ENCODE data around the gene PTPN3.

Gene PTPN3

DNA sequence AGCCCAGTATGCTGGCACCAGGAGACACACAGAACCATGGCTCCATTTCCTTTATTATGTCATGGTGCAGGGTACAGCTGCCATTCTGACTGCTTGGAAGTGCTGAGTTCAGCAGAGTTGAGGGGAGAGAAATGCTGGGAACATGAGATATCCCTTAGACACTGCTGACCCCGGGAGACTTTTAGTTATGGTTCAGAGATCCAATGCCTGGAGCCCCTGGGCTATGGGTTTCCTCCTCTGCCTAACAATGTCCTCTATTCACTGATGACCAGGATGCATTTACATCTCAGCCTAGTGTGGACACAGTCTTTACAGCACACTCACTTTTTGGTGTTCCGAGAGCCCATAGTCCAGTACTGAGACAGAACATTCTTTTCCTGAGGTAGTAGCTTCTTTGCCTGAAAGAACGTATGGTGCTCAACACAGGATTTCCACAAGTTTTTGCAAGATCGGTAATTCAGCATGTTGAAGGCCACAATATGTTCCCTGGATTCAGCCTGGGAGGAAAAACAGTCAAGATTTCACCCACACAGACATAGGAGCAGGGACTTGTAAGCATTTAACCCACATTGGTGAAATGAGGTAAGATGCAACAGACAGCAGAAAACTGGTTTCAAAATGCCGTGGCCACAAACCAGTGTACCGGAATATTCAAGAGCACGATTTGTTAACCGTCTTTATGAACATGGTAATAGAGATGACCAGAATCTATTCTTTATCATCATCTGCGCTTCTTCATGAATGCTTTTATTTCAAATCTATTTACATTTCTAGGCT, 71.3 kb downstream of the PTPN3 start:
- no peak for DNase-seq (ENCODE audit: low read depth in 2 of 2)

DNA sequence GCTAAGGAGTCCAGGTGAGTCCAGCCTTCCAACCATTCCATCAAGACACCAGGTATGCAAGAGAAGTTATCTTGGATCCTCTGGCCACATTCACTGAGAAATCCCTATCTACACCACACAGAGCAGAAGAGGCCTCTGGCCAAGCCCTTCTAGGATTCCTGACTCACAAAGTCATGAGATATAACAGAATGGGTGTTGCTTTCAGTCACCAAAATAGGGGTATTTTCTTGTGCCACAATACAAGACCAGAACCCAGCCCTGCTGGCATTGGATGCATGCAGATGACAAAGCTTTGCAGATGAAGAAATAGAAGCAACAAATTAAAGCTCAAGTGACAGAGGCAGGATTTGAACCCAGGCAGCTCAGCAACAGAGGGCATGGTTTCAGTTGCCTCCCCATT, 73.5 kb downstream of the PTPN3 start:
- DNase-seq (ENCODE audit: low read depth in 2 of 2), result no peak

DNA sequence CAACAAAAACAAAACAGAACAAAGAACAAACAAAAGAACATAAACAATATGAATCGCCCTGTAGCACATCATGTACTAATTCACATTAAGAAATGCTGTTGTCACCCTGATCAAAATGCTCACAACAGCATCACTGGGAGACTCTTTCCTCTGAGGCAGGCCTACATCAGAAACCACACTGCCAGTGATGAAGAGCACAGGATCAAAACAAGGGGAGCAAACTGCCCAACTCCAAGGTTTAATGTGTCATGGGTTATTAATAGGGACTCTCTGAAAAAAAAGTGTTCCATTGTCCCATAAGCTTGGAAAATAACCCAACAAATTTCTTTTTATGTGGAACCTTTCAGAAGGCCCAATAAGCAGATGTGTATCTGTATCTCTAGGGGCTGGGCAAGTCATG, 74.2 kb downstream of the PTPN3 start:
- no peak for DNase-seq (ENCODE audit: low read depth in 2 of 2)

DNA sequence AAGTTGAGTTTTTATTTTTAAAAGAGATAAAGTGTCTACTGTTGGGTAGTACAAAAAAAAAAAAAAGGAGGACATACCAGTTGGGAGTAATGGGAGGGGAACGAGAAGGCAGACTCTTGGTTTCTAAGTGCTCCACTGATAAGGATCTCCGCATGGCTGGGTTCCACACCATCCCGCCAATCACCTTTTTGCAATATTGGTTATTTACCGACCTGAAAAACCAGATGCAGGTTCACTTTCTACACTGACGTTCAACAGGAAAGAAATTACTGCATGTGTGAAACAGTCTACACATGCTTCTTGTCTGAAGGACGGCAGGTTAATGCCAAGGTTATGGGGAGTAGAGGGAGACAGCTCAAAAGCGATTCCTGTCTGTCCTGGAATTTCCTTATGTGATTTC, 75.5 kb downstream of the PTPN3 start:
- no peak for DNase-seq (ENCODE audit: low read depth in 2 of 2)

DNA sequence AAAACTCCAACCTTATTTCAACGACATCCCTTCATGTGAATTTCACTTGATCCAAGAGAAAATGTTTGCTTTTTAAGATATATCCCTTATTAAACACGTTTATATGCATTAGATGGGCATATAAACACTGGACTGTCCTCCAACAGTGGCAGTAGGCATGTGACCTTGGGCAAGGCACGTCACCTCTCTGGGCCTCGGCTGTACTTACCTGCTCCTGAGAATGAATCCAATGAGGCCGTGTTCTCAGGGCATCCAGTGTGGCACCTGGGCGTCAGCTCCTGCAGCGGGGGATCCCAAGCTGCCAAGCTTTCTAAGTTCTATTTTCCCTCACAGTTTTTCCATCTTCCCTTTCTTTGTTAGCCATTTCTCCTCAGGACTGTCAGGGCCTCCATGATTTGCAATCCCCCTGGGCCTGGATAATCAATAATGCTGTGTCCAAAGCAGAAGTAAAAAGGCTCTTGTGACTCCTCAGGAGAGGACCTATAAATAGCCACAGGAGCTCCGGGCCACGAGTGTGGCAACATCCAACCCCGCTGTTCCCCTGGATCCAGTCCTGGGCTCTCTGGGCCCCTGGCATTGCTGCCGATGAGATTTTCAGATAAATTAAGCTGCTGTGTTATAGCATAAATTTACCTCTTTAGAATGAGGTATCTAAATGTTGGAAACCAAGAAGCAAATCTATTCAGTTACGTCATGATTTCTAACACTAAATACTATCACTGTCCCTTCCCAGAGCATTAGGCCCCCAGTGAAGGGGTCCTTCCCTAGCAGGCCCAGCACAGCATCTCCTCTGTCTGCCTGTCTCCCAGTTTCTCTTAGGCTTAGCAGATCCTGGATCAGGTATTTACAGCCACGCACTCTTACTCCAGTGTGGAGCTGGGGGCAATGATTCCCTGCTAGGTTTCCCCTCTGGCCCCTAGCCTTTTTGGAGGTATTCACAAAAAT, 76.8 kb downstream of the PTPN3 start:
- no peak for DNase-seq (ENCODE audit: low read depth in 2 of 2)

DNA sequence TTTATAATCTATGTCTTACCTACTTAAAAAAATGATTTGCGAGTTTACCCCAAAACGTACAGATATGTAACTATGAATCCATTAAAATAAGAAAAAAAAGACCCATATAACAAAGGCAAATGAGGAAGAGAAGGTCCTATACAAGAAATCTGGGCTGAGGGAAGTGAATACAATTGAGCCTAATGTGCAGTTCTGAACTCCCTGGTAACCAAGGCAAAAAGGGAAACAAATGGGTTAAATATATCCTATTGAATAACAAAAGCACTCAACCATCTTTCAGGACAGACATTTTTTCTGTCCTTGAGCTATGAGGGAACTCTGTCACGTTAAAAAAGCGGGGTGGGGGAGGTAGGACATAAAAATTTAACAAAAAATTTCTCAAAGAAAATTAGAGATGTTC, 78.6 kb downstream of the PTPN3 start:
- DNase-seq (ENCODE audit: low read depth in 2 of 2), result no peak

DNA sequence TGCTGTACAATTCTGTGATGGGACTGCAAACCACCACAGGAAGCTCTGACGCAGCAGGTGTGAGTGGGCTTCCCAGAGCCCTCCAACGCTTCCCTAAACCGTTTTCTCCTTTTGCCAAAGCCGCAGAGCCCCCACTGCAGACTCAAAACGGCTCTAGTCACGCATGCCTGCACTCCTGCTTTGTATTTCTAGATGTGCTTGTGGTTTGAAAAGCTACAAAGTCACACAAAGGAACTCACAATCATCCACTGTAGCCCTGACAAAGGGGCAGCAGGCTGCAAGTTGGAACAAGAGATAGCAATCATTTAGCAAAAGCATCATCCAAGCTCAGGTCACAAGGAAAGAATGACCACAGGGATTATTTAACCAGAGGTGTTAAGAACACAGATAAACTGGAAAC, 79.3 kb downstream of the PTPN3 start:
- no peak for DNase-seq (ENCODE audit: low read depth in 2 of 2)

DNA sequence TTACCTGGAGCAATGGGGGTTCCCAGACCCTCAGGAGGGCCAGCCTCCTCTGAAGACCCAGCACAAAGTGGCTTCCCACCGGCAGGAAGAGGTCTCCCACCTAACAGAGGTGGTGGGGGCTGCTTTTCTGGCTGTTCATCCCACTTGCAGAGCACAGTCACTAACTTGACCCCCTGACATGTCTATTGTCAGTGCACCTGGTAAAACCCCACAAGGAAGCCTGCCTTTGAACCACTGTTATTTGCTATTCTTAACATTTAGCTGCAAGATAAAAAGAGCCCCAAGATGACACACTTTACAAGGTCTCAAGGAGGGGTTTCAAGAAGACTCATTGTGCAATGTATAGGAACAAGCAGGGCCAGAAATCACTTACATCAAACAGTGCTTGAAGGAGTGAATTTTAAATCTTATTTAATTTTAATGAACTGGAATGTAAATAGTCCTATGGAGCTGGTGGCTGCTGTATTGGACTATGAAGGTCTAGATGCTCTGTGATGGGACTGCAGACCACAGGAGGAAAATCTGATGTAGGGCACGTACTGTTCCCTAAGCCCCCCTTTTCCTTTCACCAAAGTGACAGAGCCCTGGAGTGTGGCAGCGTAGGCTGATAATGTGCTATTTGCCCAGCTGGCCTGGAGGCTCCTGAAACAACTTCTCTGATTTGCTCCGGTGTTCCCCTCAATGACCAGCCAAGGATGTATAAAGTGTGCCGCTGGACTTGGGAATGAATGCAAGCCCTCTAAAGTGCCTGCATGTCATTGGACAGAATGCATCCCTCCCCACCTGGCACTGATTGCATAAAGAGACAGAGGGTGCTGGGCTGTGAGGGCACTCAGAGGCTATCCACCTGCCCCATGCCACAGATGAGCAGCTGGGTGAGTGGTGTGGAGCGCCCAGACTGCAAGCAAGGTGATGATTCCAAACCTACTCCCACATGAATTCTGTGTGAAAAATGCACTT, 80.2 kb downstream of the PTPN3 start:
- no peak for DNase-seq (ENCODE audit: low read depth in 2 of 2)

DNA sequence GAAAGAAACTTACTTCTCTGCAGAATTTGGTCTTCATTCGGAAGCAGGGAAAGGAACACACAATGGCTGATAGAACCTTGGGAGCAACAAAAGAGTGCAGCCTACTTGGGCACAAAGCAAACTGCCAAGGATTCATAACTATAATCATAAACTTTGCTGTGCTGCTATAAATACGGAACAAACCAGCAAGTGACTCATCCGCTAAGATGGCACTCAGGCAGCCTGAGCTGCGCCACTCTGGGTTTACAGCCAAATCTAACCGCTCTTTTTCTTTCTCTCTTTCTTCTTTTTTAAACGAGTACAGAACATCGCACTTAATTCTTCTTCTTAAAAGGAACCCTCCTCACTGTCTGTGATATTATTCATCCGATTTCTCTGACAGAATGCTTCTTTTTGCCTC, 81.1 kb downstream of the PTPN3 start:
- DNase-seq (ENCODE audit: low read depth in 2 of 2), result no peak

DNA sequence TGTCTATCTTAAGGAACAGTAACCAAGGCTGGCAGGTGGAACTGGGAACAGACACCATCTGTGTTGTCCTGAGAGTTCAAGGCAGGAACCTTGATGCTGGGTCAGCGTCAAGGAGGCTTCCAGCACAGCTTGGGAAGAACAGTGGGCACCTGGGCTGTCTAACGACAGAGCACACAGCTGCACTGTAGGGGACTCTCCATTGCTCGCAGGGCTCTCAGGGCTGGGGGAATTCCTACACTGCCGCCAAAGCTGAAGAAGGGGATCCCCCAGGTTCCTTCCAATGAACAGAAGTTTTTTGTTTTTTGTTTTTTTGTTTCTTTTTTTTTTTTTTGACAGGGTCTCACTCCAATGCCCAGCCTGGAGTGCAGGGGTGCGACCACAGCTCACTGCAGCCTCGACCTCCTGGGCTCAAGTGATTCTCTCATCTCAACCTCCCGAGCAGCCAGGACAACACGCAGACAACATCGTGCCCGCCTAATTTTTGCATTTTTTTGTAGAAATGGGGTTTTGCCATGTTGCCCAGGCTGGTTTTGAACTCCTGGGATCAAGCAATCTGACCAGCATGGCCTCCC, 81.9 kb downstream of the PTPN3 start:
- DNase-seq (ENCODE audit: low read depth in 2 of 2), result no peak

DNA sequence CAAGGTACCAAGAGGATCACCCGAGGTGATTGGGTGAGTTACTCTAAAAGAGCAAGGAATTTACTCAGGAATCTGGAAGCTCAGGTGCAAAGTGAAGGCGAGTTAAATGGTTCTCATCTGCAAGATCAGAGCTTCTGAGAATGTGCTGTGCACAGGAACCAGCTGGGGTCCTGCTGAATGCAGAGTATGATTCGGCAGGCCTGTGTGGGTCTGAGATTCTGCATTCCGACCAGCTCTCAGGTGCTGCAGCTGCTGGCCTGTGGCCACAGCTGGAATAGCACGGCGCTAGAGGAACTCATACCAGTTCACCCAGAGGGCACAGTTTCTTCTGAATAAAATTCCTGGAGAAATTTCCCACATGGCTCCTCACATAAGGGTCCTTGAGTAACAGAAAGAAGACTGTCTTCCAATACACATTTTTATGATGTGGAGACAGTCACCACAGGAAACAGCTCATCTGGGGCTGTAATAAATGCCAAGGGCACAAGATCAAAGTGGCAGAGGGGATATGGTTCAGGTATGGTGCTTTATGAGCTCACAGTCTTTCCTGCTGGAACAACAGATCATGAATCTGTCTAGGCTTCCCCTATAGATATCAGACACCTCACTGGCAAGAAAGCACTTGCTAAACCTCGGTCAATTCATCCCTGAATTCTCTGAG, 83.9 kb downstream of the PTPN3 start:
- no peak for DNase-seq (ENCODE audit: low read depth in 2 of 2)

DNA sequence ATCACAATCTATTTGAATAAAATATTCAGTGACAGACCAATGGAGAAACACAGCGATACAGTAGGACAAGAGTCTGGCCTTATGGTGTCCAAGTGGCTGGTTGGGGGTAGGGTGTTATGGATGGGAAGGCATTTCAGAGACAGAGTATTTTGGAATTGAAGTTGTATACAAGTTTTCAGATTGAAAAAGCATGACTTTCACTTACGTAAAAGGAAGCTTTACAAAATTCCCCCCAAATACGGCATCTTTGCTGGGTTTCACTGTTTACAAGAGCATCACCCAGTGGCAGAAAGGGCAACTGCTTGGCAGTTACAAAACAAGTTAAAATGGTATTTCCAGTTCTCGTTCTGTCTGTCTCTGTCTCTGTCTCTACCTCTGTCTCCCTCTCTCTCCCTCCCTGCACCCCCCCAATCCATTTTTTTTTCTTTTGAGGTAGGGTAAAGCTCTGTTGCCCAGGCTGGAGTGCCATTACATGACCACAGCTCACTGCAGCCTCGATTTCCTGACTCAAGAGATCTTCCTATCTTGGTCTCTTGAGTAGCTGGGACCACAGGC, 86.2 kb downstream of the PTPN3 start:
- DNase-seq (ENCODE audit: low read depth in 2 of 2), result no peak

DNA sequence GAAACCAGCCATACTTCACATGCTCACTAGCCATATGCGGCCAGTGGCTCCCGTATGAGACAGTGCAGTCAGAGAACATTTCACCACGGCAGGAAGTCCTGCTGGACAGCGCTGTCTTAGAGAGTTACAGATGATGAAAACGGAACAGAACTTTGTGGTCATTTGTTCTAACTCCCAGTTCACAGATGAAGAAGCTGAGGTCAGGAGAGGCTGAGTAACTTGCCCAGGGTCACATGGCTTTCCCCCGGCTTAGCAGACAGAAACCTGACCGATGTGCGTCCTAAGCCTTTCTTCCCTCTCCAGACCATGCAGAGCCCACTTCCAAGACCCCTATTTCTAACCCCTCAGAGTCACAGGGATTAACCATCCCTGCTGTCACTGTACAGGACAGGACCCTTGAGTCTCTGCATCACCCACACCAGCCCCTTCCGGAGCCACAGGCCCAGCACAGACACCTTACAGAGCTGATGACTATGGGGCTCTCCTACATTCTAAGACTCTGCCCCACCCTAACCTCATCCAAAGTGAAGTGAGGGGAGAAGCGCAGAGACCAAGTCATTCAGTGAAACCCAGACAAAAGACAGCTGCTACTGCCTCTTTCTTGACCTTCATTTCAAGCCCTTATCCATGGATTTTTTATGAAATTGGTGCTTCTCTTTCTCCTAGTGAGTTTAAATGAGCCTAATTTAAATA, 86.9 kb downstream of the PTPN3 start:
- DNase-seq (ENCODE audit: low read depth in 2 of 2), result no peak

DNA sequence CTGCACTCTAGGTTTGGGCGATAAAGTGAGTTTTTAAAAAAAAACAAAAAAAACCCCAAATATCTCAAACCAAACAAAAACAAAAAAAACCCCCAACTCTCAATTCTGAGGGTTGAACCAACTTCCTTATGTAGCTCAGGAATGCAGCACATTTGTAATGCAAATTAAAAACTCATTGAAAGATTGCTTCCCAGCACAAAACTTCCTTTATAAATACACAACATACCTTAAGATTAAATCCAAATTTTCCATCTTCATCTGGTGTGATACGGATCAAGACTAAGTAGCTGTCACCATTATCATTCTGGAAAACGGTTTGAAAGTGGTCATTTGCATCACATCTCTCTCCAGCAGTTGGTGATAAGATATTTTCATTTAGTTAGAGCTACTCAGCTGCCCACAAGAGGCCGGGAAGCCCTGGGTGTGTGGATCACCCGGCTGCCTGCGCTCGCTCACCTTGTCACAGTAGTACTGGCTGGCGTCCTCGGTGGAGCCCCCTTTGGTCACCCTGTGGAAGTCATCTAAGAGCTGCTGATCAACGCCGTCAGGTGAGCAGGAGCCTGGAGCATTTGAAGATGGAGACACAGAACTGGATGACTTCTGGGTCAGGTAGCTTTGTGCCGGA, 88.2 kb downstream of the PTPN3 start:
- no peak for DNase-seq (ENCODE audit: low read depth in 2 of 2)

DNA sequence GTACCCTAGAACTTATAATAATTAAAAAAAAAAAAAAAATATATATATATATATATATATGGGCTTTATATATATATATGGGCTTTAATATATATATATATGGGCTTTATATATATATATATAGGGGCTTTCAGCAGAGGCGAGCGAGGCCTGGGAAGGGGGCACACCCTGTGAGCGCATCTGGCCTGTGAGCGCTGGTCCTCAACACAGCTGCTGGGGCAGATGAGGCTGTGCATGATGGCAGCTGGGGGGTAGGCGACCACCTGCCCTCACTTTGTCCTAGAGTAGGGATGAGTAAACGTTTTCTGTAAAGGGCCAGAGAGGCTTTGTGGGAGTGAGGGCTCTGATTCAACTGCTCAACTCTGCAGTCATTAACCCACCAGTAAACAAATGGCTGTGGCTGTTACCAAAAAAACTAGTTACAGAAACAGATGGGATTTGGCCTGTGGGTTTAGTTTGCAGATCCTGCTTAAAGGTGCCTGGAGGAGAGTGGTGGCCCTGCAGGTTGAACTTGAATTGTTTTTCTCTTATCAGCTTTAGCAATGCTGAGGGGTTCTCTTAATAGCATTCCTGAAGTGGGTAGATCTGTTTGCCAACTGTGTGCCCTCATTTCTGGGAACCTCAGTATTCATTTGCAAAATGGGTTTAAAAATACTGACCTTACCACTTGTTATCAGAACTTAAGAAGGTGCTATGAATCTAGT, 89.2 kb downstream of the PTPN3 start:
- DNase-seq (ENCODE audit: low read depth in 2 of 2), result no peak

DNA sequence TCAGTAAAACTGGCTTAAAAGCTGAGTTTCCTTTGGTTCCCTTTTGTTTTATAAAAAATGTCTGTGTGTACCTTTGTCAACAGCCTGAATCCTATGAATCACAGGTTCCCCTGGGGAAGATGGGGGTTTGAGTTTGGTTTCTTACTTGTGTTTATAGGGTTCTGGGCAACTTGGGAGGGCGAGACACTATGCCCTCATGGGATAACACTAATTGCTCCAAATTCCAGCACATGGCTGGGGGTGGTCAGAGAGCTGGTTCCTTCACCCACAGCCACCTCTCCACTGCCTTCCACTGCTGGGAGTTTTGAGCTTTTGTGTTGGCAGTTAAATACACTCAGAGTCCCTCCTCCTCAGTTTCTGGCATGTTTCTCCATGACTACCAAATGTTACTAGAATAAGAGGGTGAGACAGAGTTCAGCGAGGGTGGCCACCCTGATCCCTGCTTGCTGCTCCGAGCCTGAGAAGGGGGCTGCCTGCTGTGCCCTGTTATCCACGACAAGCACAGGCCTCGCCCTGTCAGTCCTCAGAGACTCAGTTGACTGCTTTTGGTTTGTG, 94.3 kb downstream of the PTPN3 start:
- DNase-seq (ENCODE audit: low read depth in 2 of 2), result no peak

DNA sequence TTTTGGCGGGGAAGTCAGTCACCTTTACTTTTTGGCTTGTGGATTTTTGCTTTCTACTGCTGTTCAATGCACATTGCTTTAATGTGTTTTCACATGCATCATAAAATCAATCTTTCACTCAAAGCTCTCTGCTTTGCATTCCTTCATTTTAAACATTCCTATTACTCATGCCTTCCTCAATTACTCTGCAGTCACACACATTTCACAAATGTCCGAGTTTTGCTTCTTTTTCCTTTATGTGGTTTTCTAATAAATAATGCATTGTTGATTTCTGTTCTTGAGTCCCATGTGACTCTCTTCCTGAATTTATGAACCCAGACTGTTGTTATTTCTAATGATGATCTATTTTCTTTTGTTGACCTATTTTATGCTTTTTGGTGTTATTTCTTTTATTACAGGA, 95.0 kb downstream of the PTPN3 start:
- no peak for DNase-seq (ENCODE audit: low read depth in 2 of 2)

DNA sequence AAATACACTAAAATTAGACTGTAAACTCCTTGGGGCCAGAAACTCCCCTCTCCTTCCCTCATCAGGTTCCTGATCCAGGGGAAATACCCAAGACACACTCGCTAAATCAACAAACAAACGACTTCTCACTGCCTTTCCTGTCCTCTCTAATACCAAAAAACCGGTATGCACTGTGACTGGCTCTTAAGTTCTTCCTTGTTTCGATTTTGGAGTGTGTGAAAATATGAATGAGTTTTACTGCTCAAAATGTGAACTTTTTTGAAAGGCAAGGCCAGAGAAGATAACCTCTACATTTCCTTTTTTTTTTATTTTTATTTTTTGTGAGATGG, 96.2 kb downstream of the PTPN3 start:
- DNase-seq (ENCODE audit: low read depth in 2 of 2), result no peak
